Spinal cord (tissue), 10 donors: ENCODE measurements around the gene TRIM72. TPM values are rescaled to one million over a fixed set of nuclear protein-coding genes. Genes with fewer than 3 reads are reported as not detected.
"Not testable (repeated sequence)": the region's sequence is repeated elsewhere in the genome, so short reads cannot be mapped to it uniquely, and the experiment has no call there.

ENCODE experiments used
- DNase-seq, 6 donors: peaks; one replicate each; pipeline versions ENCODE4 v3.0.0 to v3.0.0-alpha.2; 2013 to 2015; ENCODE audit warnings: low spot score in 6 of 6, low read depth in 4 of 6
- H3K27ac ChIP-seq: one replicate; pipeline ENCODE4 v1.5.1; 2013; ENCODE audit warnings: low read depth, low read length, control low read depth
- H3K27me3 ChIP-seq: one replicate; pipeline ENCODE4 v1.6.1; 2013; ENCODE audit warnings: low read length; ENCODE audit not compliant: control insufficient read depth, insufficient read depth
- H3K36me3 ChIP-seq: one replicate; pipeline ENCODE4 v1.6.1; 2013; ENCODE audit warnings: low read length; ENCODE audit not compliant: control insufficient read depth, insufficient read depth
- H3K4me1 ChIP-seq: one replicate; pipeline ENCODE4 v1.6.1; 2013; ENCODE audit warnings: low read length; ENCODE audit not compliant: control insufficient read depth, insufficient read depth
- H3K4me3 ChIP-seq: one replicate; pipeline ENCODE4 v1.5.1; 2013; ENCODE audit warnings: low read depth, low read length, control low read depth
- H3K9me3 ChIP-seq: one replicate; pipeline ENCODE4 v1.6.1; 2013; ENCODE audit warnings: low read length; ENCODE audit not compliant: control insufficient read depth, insufficient read depth
- WGBS: methylation state at CpG from one replicate; pipeline ENCODE4 v1.1.5; 2013; ENCODE audit warnings: missing lambda C conversion rate; ENCODE audit not compliant: insufficient coverage; 5-methylcytosine and 5-hydroxymethylcytosine counted together
- polyA plus RNA-seq, 2 donors: library from polyadenylated mRNA; unstranded; fragments of 120-200 nt; gene quantifications; one replicate each; pipeline ENCODE4 v1.2.1, GENCODE V29; 2013; ENCODE audit not compliant: insufficient read length in 2 of 2
- total RNA-seq, 2 donors: library from RNA; depleted of rRNA in 1 of 2; stranded (reverse); fragments of 120-200 nt in 1 of 2; fragments of >200 nt in 1 of 2; gene quantifications; one replicate each; pipeline versions ENCODE4 v1.2.3 to v1.2.4, GENCODE V29; 2013 to 2014
- donor health status: healthy.

The TRIM72 gene
- total and polyA plus RNA-seq, 4 donors: 0.22 to 1.1 (median 0.70) TPM

GRCh38 chr16:31199430-31200041, 14.4 kb upstream of the TRIM72 start:
- peaks cover 15% of the 10 kb centered on the region for H3K27me3 ChIP-seq
- no peak overlapping the region for H3K4me3 ChIP-seq
- H3K27ac ChIP-seq: no peak overlapping the region
- peaks cover 17% of the 10 kb centered on the region for H3K4me1 ChIP-seq
- WGBS: 100% methylated on average over 4 of the region's 5 CpGs
- H3K36me3 ChIP-seq: peaks cover 41% of the 10 kb centered on the region
- H3K9me3 ChIP-seq: no peaks in the 10 kb centered on the region
- no peak for DNase-seq

DNA sequence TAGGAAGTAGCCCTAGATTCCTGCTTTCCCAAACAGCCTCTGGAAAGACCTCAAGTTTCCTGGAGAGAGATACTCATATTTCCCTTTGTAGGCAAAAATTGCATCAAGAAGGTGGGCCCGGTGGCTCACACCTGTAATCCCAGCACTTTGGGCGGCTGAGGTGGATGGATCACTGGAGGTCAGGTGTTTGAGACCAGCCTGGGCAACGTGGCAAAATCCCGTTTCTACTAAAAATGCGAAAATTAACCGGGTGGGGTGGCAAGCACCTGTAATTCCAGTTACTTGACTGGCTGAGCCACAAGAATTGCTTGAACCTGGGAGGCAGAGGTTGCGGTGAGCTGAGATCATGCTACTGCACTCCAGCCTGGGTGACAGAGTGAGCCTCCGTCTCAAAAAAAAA, 13.8 kb upstream of the TRIM72 start:
- H3K4me3 ChIP-seq, H3K27ac ChIP-seq, DNase-seq, H3K9me3 ChIP-seq: not testable (repeated sequence)
- Histone ChIP-seq H3K27me3 (peaks cover 19% of the 10 kb centered on the region), H3K4me1 (peaks cover 17% of the 10 kb centered on the region), H3K36me3 (peaks cover 41% of the 10 kb centered on the region)
- WGBS: 93% methylated on average over 8 of the region's 8 CpGs

- Histone ChIP-seq H3K27me3 (peaks cover 20% of the 10 kb centered on the region), H3K4me3 (no peak overlapping the region), H3K27ac (no peak overlapping the region), H3K9me3 (no peaks in the 10 kb centered on the region), H3K4me1 (peaks cover 17% of the 10 kb centered on the region), H3K36me3 (peaks cover 33% of the 10 kb centered on the region)
- DNase-seq: no peak
- WGBS: 86% methylated on average over 5 of the region's 8 CpGs
These were observed 12.9 kb upstream of the TRIM72 start for GRCh38 chr16:31200821-31201568.

- 21% methylated on average over 24 of the region's 35 CpGs for WGBS
- H3K27ac ChIP-seq: no peak overlapping the region
These were observed 12.1 kb upstream of the TRIM72 start for GRCh38 chr16:31201582-31202413.

GRCh38 chr16:31202414-31203375, 11.2 kb upstream of the TRIM72 start, which contains the start of gene PYCARD:
Gene PYCARD (minus strand): TSS chr16:31202760. CDS start chr16:31202690, 70 bp downstream.
- 8% methylated on average over 62 of the region's 69 CpGs for WGBS
- H3K9me3 ChIP-seq: no peaks in the 10 kb centered on the region
- peak in 1 of 6 donors; percentile 21 for DNase-seq
- H3K27ac ChIP-seq: no peak within 1 kb of the TSS
- peaks cover 20% of the 10 kb centered on the region for H3K27me3 ChIP-seq
- peaks cover 17% of the 10 kb centered on the region for H3K4me1 ChIP-seq
- peak within 1 kb of the TSS; percentile 20 for H3K4me3 ChIP-seq
- peaks cover 18% of the 10 kb centered on the region for H3K36me3 ChIP-seq

More at GRCh38 chr16:31201582-31202413, 12.1 kb upstream of the TRIM72 start:
- DNase-seq: no peak
- Histone ChIP-seq H3K36me3 (peaks cover 25% of the 10 kb centered on the region), H3K27me3 (peaks cover 20% of the 10 kb centered on the region), H3K9me3 (no peaks in the 10 kb centered on the region), H3K4me1 (peaks cover 17% of the 10 kb centered on the region), H3K4me3 (peak overlapping the region; percentile 20)

DNA sequence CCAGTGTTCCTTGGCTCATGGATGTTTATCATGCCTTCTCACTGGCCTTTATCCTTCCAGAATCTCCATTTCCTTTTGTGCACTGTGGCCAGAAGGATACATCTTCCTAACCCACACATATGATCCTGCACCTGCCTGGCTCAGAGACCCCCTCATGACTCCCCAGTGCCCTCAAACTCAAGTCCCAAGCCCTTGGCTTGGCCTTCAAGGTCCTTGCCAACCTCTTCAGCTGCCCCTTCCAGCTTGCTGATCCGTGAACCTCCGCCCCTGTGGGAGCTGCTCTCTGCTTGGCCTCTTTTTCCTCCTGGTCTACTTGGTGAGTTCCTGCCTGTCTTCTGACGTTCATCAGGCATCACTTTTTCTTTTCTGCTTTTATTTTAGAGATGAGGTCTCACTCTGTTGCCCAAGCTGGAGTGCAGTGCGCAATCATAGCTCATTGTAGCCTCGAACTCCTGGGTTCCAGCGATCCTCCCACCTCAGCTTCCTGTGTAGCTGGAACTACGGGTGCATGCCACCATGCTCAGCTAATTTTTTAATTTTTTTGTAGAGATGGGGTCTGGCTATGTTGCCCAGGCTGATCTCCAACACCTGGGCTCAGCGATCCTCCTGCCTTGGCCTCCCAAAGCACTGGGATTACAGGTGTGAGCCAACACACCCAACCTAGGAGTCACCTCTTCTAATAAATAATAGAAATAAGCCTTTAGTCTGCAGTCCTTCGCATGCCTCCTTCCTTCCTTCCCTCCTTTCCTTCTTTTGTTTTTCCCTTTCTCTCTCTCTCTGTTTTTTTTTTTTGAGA, 8.8 kb upstream of the TRIM72 start:
- 96% methylated on average over 5 of the region's 9 CpGs for WGBS
- peaks cover 17% of the 10 kb centered on the region for H3K4me1 ChIP-seq
- peaks cover 8% of the 10 kb centered on the region for H3K36me3 ChIP-seq
- no peaks in the 10 kb centered on the region for H3K9me3 ChIP-seq
- DNase-seq: no peak
- no peak overlapping the region for H3K4me3 ChIP-seq
- H3K27me3 ChIP-seq: peaks cover 25% of the 10 kb centered on the region
- no peak overlapping the region for H3K27ac ChIP-seq

GRCh38 chr16:31206776-31207175, 7.1 kb upstream of the TRIM72 start:
- WGBS: 46% methylated on average over 5 of the region's 6 CpGs
- Histone ChIP-seq H3K9me3 (no peaks in the 10 kb centered on the region), H3K4me1 (peaks cover 12% of the 10 kb centered on the region), H3K27me3 (peaks cover 21% of the 10 kb centered on the region), H3K4me3 (no peak overlapping the region), H3K27ac (no peak overlapping the region), H3K36me3 (peaks cover 2% of the 10 kb centered on the region)
- DNase-seq: no peak

DNA sequence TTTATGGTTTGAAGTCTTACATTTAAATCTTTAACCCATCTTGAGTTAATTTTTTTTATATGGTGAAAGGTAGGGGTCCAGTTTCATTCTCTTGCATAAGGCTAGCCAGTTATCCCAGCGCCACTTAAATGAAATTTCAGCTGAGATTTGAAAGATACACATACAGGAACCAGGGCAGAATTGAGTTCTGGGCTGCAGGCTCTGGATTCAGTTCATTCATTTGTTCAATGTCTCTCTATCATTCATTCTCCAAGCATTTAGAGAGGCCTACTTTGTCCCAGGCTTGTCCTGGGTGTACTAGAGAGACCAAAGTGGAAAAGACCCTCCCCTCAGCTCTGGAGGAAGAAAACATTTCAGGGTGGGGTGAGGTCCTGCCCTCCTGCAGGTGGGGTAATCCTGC, 577 bp upstream of the TRIM72 start:
- WGBS: no CpG with 5 or more reads among the region's 1 CpG
- Histone ChIP-seq H3K9me3 (no peaks in the 10 kb centered on the region), H3K27ac (no peak overlapping the region), H3K4me3 (no peak overlapping the region), H3K27me3 (peaks cover 46% of the 10 kb centered on the region), H3K4me1 (peaks cover 25% of the 10 kb centered on the region), H3K36me3 (no peaks in the 10 kb centered on the region)
- DNase-seq: no peak
